Activated naive CD4-positive, alpha-beta T cell treated with Interleukin-2 at 50 U/mL for 16 hours (primary cell): ENCODE measurements around the gene CRACDL.
A peak's percentile ranks its signal among the peaks of the same experiment; 100 is the strongest.
"Not testable (repeated sequence)": the region's sequence is repeated elsewhere in the genome, so short reads cannot be mapped to it uniquely, and the experiment has no call there.

Source experiments
- DNase-seq: peaks from one replicate; pipeline ENCODE4 v3.0.0-alpha.2; 2020

CRACDL gene

DNA sequence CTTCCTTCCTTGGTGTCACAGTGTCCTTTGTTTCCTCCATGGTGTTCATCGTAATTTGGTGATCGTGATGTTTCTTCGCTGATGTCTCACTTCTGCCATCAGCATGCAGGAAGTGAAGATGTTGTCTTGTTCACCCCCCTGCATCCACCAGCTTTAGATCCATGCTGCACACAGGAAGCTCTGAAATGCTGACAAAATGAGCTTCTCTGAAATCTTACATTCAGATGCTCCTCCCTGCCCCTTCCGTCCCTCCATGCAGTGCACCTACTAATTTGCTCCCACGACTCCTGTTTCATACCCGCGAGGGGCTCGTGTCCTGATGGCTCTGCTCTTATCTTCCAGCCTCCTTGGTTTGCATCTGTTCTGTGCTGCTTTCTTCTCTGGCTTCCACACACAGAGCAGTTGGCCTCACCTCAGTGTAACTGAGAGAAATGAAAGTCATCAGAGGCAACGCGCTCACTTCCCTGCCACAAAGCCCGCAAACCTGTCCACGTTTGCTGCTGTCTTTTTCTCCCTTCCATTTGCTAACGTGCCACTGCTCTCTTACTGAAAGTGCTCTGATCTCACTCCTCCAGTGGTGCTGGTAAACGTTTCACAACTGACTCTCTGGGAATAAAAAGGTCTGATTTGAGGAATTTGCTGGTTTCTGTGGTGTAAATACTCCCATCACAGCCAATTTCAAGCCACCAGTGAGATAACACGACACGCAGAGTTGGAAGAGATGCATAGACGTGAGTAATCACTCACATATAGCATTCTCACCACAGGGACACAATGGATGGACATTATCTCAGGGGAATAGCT is 164.1 kb downstream of the CRACDL start:
- peak; percentile 57 for DNase-seq

- no peak for DNase-seq
Measured at GRCh38 chr2:98771264-98771663, 164.8 kb downstream of the CRACDL start.

GRCh38 chr2:98769784-98770183 is 166.2 kb downstream of the CRACDL start:
- DNase-seq, result peak; percentile 37

- DNase-seq, result no peak
Measured at GRCh38 chr2:98769114-98769476, 166.9 kb downstream of the CRACDL start.

GRCh38 chr2:98768384-98769113 is 167.5 kb downstream of the CRACDL start:
- DNase-seq, result peak; percentile 49

DNA sequence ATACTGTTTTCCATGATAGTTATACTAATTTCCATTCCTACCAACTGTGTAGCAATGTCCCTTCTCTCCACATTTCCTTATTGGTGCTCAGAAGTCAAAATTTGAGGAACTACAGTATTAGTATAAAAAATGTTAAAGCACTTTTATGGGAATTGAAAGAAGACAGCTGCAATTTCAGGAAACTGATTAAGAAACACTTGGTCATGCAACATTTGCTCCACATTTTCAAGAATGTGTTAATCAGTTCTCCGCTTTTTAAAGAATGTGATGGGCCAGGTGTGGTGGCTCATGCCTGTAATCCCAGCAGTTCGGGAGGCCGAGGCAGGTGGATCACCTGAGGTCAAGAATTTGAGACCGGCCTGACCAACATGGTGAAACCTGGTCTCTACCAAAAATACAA is 171.5 kb downstream of the CRACDL start:
- DNase-seq, result no peak

DNA sequence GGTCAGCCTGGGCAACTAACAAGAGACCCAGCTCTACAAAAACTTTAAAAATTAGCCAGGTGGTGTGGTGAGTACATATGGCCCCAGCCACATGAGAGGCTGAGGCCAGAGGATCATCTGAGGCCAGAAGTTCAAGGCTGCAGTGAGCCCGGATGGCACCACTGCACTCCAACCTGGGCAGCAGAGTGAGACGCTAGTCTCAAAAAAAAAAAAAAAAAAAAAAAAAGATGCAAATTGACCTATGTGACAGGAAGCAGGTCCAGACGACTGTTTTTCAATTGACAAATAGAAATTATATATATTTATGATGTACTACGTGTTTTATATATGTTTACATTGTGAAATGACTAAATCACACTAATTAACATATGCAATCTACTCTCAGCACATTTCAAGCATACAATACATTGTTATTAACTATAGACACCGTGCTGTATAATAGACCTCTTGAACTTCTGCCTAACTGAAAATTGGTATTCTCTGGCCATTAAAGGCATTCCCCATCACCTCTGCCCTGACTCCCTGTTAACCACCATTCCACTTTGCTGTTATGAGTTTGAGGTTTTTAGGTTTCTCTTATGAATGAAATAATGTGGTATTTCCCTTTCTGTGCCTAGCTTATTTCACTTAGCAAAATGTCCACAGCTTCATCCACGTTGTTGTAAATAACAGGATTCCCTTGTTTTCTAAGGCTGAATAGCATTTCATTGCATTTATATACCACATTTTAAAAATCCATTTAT is 172.6 kb downstream of the CRACDL start:
- no peak for DNase-seq

- DNase-seq, result no peak
Measured at GRCh38 chr2:98761909-98762308, 174.1 kb downstream of the CRACDL start.

GRCh38 chr2:98761267-98761781 is 174.7 kb downstream of the CRACDL start:
- DNase-seq, result peak; percentile 75

GRCh38 chr2:98759827-98760625 is 176.0 kb downstream of the CRACDL start:
- no peak for DNase-seq

GRCh38 chr2:98759338-98759737 is 176.7 kb downstream of the CRACDL start:
- DNase-seq, result no peak

- peak; percentile 46 for DNase-seq
Measured at GRCh38 chr2:98757904-98758421, 178.1 kb downstream of the CRACDL start.

DNA sequence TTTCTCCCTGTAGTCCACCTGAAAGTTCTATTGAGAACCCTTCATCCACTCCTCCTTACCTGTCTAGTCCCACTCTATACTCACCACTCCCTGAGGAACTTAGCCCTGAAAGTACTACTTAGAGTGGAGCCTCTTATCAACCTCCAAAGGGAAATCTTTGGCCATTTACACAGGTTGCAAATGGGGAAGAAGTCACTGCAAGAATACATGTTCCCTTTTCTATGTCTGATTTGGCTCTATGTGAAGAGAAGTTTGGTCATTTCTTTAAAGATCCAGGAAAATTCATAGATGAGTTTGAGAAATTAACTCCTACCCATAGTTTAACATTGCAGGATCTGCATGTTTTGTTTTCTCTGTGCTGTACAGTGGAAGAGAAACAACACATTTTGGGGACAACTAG is 182.2 kb downstream of the CRACDL start:
- no peak for DNase-seq

GRCh38 chr2:98752711-98753110 is 183.3 kb downstream of the CRACDL start:
- not testable (repeated sequence) for DNase-seq

DNA sequence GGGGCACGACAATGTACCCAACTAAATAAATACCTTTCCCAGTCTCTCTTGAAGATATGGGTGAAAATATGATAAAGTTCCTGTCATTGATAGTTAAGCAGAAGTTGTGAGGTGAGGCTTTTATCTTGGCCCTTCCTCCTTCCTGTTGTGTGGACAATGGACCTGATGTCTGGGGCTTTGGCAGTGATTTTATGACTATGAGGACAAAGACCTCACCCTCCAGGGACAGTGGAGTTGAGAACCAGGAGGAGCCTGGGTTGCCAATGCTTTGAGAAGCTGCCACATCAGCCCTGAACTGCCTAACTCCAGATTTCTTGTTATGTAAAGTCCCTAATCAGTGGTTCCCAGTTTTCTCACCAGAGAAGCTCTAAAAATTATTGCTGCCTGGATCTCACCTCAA is 184.3 kb downstream of the CRACDL start:
- DNase-seq, result no peak

DNA sequence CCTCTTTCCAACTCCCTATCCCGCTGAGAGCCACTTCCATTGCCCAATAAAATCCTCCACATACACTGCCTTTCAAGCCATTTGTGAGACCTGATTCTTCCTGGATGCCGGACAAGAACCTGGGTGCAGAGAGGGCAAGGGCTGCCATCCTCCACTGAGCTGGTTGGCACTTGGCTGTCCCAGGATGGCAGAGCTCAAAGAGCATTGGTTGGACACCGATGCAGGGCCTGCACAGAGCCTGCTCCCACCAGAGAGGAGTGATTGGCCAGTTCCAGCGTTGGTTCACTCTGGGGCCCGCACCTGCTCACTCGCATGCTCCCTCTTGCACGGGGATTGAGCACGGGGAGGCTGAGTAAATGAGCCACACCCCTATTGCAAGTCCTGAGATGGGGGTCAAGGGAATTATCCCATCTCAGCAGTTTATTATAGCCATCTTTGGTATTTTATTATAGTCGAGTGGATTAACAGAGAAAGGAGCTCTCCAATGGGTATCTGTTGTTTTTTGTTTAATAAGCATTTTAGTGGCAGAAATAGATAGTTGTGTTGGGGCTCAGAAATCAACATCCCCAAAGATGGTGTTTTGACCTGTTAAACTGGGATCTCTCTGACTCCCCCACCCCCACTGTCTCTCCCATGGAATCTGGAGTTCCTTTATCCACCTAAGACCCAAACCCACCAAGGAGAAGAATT is 185.3 kb downstream of the CRACDL start:
- DNase-seq, result no peak

DNA sequence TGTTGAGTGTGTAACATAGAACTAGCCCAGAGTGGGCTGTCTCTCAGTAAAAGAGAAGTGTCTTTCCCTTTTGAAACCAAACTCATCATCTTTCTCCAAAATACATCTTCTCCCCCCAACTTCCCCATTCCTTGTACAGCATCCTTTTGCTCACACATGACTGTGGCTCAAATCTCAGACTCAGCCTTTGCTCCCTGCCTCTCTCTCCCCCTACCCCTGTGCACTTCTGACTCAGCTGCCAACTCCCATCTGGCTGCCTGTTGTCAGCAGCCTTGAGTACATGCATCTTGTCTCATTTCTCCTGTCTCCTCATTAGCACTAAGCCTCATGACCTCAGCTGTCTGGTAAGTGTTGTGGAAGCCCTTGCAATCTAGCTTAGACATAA is 187.0 kb downstream of the CRACDL start:
- DNase-seq, result no peak

- no peak for DNase-seq
Measured at GRCh38 chr2:98748292-98749065, 187.5 kb downstream of the CRACDL start.

DNA sequence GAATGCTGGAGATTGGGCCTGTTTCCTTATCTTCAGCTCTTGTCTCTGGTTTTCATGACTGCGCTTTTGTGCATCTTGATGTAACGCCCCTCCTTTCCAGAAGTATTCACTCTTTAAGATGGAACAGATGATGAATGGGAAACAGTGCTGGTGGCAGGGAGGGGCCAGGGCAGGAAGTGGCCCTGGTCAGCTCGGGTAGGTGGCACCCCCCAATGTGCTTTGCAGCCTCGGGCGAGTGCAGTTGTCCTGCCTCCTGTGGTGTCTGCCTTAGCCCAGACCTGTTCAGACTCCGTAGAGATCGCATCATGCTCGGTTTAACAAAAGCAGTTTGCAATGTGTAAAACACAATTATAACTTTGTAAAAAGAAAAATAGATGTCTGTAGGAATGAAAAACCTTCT is 188.1 kb downstream of the CRACDL start:
- DNase-seq, result no peak

DNA sequence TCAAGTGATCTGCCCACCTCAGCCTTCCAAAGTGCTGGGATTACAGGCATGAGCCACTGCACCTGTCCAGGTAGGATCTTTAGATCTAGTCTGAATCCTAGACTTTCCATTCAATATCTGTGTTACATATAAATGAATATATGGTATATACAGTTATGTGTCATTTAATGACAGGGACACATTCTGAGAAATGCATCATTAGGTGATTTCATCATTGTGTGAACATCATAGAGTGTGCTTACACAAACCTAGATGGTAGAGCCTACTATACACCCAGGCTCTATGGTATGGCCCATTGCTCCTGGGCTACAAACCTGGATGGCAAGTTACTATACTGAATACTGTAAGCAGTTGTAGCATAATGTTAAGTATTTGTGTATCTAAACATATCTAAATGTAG is 189.6 kb downstream of the CRACDL start:
- DNase-seq, result no peak

GRCh38 chr2:98744595-98744994 is 191.4 kb downstream of the CRACDL start:
- no peak for DNase-seq
